ENCODE results near the gene PAIP1. TPM values are rescaled to one million over a fixed set of nuclear protein-coding genes. Genes with fewer than 3 reads are reported as not detected.
A peak's percentile ranks its signal among the peaks of the same experiment; 100 is the strongest.

Gene PAIP1, protein sequence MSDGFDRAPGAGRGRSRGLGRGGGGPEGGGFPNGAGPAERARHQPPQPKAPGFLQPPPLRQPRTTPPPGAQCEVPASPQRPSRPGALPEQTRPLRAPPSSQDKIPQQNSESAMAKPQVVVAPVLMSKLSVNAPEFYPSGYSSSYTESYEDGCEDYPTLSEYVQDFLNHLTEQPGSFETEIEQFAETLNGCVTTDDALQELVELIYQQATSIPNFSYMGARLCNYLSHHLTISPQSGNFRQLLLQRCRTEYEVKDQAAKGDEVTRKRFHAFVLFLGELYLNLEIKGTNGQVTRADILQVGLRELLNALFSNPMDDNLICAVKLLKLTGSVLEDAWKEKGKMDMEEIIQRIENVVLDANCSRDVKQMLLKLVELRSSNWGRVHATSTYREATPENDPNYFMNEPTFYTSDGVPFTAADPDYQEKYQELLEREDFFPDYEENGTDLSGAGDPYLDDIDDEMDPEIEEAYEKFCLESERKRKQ
- total RNA-seq (10 to 100 TPM in 4 of 5 donors, 1 to 10 TPM in 1; 3.8 to 93.6 (median 42.5) TPM), polyA plus RNA-seq (10 to 100 TPM; 43.3 to 68.6 (median 58.3) TPM)
- long read RNA-seq, donor 1, transcript PAIP1-203 (11 exons, 1,734 nt), result major isoform, 5 of 8 reads
- long read RNA-seq, donor 1, partial matches to known transcripts, result 0 of 8 reads
- long read RNA-seq, donor 1, other reads (novel, unspliced or antisense), result 0 of 8 reads
- long read RNA-seq, donor 2, transcript PAIP1-203 (11 exons, 1,734 nt), result minor isoform, 9 of 25 reads
- long read RNA-seq, donor 2, transcript PAIP1-201 (11 exons, 2,782 nt), result major isoform, 15 of 25 reads
- long read RNA-seq, donor 2, partial matches to known transcripts, result 0 of 25 reads
- long read RNA-seq, donor 2, other reads (novel, unspliced or antisense), result 0 of 25 reads
- long read RNA-seq, donor 3, transcript PAIP1-201 (11 exons, 2,782 nt), result major isoform, 10 of 18 reads
- long read RNA-seq, donor 3, transcript PAIP1-203 (11 exons, 1,734 nt), result minor isoform, 7 of 18 reads
- long read RNA-seq, donor 3, partial matches to known transcripts, result 0 of 18 reads
- long read RNA-seq, donor 3, other reads (novel, unspliced or antisense), result 0 of 18 reads
- long read RNA-seq, donor 4, partial matches to known transcripts, result 0 of 3 reads
- long read RNA-seq, donor 4, other reads (novel, unspliced or antisense), result 0 of 3 reads
- long read RNA-seq, donor 5, transcript PAIP1-201 (11 exons, 2,782 nt), result major isoform, 13 of 17 reads
- long read RNA-seq, donor 5, partial matches to known transcripts, result 0 of 17 reads
- long read RNA-seq, donor 5, other reads (novel, unspliced or antisense), result 0 of 17 reads
- long read RNA-seq, donor 6, transcript PAIP1-201 (11 exons, 2,782 nt), result major isoform, 31 of 60 reads
- long read RNA-seq, donor 6, transcript PAIP1-203 (11 exons, 1,734 nt), result minor isoform, 24 of 60 reads
- long read RNA-seq, donor 6, partial matches to known transcripts, result 5 of 60 reads
- long read RNA-seq, donor 6, other reads (novel, unspliced or antisense), result 0 of 60 reads
- long read RNA-seq, donor 7, transcript PAIP1-203 (11 exons, 1,734 nt), result minor isoform, 8 of 25 reads
- long read RNA-seq, donor 7, transcript PAIP1-201 (11 exons, 2,782 nt), result major isoform, 17 of 25 reads
- long read RNA-seq, donor 7, partial matches to known transcripts, result 0 of 25 reads
- long read RNA-seq, donor 7, other reads (novel, unspliced or antisense), result 0 of 25 reads
- long read RNA-seq, donor 8, transcript PAIP1-201 (11 exons, 2,782 nt), result major isoform, 11 of 17 reads
- long read RNA-seq, donor 8, transcript PAIP1-203 (11 exons, 1,734 nt), result minor isoform, 5 of 17 reads
- long read RNA-seq, donor 8, partial matches to known transcripts, result 0 of 17 reads
- long read RNA-seq, donor 8, other reads (novel, unspliced or antisense), result 0 of 17 reads
- long read RNA-seq, donor 9, transcript PAIP1-201 (11 exons, 2,782 nt), result major isoform, 14 of 24 reads
- long read RNA-seq, donor 9, partial matches to known transcripts, result 6 of 24 reads
- long read RNA-seq, donor 9, other reads (novel, unspliced or antisense), result 0 of 24 reads
- long read RNA-seq, donor 10, transcript PAIP1-203 (11 exons, 1,734 nt), result major isoform, 6 of 10 reads
- long read RNA-seq, donor 10, partial matches to known transcripts, result 0 of 10 reads
- long read RNA-seq, donor 10, other reads (novel, unspliced or antisense), result 0 of 10 reads

GRCh38 chr5:43556857-43557542, at the start of gene PAIP1:
TSS of gene PAIP1 (minus strand) at chr5:43557077. CDS start at chr5:43556846, 231 bp downstream.
- intact Hi-C loops (cut with DNase I; ENCODE audit: low total_unique reads), result no loop called here
- 0 to 1% (median 1%) methylated on average over 33 to 78 of the region's 79 CpGs for WGBS, 5 donors

GRCh38 chr5:43606351-43606750, 49.5 kb upstream of the PAIP1 start:
- TF ChIP-seq POLR2AphosphoS5 (IDR thresholded peaks at IDR 0.05) (no peak), EP300 (IDR thresholded peaks at IDR 0.05) (no peak), POLR2A (IDR thresholded peaks at IDR 0.05) (no peak)
- TF ChIP-seq, protein P1, sequence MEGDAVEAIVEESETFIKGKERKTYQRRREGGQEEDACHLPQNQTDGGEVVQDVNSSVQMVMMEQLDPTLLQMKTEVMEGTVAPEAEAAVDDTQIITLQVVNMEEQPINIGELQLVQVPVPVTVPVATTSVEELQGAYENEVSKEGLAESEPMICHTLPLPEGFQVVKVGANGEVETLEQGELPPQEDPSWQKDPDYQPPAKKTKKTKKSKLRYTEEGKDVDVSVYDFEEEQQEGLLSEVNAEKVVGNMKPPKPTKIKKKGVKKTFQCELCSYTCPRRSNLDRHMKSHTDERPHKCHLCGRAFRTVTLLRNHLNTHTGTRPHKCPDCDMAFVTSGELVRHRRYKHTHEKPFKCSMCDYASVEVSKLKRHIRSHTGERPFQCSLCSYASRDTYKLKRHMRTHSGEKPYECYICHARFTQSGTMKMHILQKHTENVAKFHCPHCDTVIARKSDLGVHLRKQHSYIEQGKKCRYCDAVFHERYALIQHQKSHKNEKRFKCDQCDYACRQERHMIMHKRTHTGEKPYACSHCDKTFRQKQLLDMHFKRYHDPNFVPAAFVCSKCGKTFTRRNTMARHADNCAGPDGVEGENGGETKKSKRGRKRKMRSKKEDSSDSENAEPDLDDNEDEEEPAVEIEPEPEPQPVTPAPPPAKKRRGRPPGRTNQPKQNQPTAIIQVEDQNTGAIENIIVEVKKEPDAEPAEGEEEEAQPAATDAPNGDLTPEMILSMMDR (IDR thresholded peaks at IDR 0.05), result no peak
- no peak overlapping the region for H3K27ac ChIP-seq
- no peak overlapping the region for H3K4me3 ChIP-seq
- H3K36me3 ChIP-seq, result peaks cover 5 to 32% (median 24%) of the 10 kb centered on the region in 4 donors
- no peaks in the 10 kb centered on the region for H3K9me3 ChIP-seq
- 73 to 89% (median 77%) methylated on average over 3 of the region's 3 CpGs for WGBS, 5 donors
- no peaks in the 10 kb centered on the region for H3K27me3 ChIP-seq
- no peak for DNase-seq
- H3K4me1 ChIP-seq, result peaks cover 8 to 41% (median 18%) of the 10 kb centered on the region in 4 donors
- intact Hi-C loops (cut with DNase I; ENCODE audit: low total_unique reads), result no loop called here

More at GRCh38 chr5:43556857-43557542, at the start of gene PAIP1:
- H3K9me3 ChIP-seq, result no peaks in the 10 kb centered on the region
- H3K4me3 ChIP-seq, result peak within 1 kb of the TSS; percentile 79 to 92 (median 84)
- TF ChIP-seq, protein P1 (IDR thresholded peaks at IDR 0.05), result peak in 4 of 7 experiments; percentile 25 to 79 (median 52)
- TF ChIP-seq POLR2AphosphoS5 (IDR thresholded peaks at IDR 0.05) (peak in 2 of 3 donors; percentile 57 to 71), POLR2A (IDR thresholded peaks at IDR 0.05) (no peak), EP300 (IDR thresholded peaks at IDR 0.05) (no peak)
- H3K27ac ChIP-seq, result peak within 1 kb of the TSS; percentile 93 to 99 (median 98)
- peaks cover 26 to 50% (median 36%) of the 10 kb centered on the region in 4 donors for H3K4me1 ChIP-seq
- peak; percentile 78 to 95 for DNase-seq
- no peaks in the 10 kb centered on the region for H3K27me3 ChIP-seq
- H3K36me3 ChIP-seq, result peaks cover 0 to 20% (median 15%) of the 10 kb centered on the region in 4 donors

DNA sequence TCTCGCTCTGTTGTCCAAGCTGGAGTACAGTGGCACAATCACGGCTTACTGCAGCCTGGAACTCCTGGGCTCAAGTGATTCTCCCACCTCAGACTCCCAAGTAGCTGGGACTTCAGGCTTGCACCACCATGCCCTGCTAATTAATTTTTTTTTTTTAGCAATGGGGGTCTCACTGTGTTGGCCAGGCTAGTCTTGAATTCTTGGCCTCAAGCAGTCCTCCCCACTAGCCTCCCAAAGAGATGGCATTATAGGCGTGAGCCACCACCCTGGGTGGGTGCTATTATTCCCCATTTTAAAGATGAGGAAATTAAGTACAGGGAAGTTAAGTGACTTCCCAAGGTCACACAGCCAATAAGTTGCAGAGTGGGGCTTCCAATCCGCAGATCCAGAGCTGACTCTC, 47.8 kb upstream of the PAIP1 start:
- Histone ChIP-seq H3K4me3 (peak overlapping the region in 1 of 4 donors; percentile 93), H3K27ac (peak overlapping the region in 3 of 5 donors; percentile 48 to 93 (median 92))
- WGBS, 5 donors, result 78 to 94% (median 91%) methylated on average over 4 of the region's 4 CpGs

More for the DNA sequence above, 47.8 kb upstream of the PAIP1 start:
- H3K36me3 ChIP-seq, result peaks cover 0 to 15% (median 8%) of the 10 kb centered on the region in 4 donors
- peaks cover 8 to 53% (median 22%) of the 10 kb centered on the region in 4 donors for H3K4me1 ChIP-seq
- H3K27me3 ChIP-seq, result no peaks in the 10 kb centered on the region
- no peak for DNase-seq
- H3K9me3 ChIP-seq, result no peaks in the 10 kb centered on the region
- intact Hi-C loops (cut with DNase I; ENCODE audit: low total_unique reads), result no loop called here
- TF ChIP-seq, protein P1 (IDR thresholded peaks at IDR 0.05), result no peak
- TF ChIP-seq POLR2A (IDR thresholded peaks at IDR 0.05) (no peak), EP300 (IDR thresholded peaks at IDR 0.05) (no peak), POLR2AphosphoS5 (IDR thresholded peaks at IDR 0.05) (no peak)

Measured in stomach (tissue), 19 donors.